GM08714 (cell line): Measurements from ENCODE around the gene NAALADL2.
"Not testable (repeated sequence)": the region's sequence is repeated elsewhere in the genome, so short reads cannot be mapped to it uniquely, and the experiment has no call there.

Experiments used
- H3K4me3 ChIP-seq: fragments of 200-500 bp; sonication (Bioruptor generic); 2 replicates; pipeline ENCODE4 v1.5.1; 2014; ENCODE audit warnings: mild to moderate bottlenecking, low read length, inconsistent platforms
- ZNF274 ChIP-seq: IDR thresholded peaks from 2 replicates; pipeline ENCODE4 v1.6.1; 2012; ENCODE audit warnings: mild to moderate bottlenecking, low read depth, low read length

NAALADL2 gene

DNA sequence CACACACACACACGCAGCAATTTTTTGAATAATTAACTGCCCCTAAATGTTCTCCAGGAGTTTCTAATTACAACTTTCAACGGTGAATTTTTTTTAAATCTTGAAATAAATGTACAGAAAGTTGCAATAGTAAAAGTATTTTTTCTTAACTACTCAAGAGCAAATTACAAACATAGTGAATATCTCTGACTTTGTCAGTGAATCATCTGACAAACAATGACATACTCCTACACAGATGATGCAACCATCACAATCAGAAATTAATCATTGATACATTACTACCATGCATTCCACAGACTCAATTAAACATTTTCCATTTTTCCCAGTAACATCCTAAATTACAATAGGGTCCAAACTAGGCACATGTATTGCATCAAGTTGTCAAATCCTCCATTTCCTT, 597.3 kb downstream of the NAALADL2 start:
- TF ChIP-seq ZNF274 = no peak
- H3K4me3 ChIP-seq = no peak overlapping the region

DNA sequence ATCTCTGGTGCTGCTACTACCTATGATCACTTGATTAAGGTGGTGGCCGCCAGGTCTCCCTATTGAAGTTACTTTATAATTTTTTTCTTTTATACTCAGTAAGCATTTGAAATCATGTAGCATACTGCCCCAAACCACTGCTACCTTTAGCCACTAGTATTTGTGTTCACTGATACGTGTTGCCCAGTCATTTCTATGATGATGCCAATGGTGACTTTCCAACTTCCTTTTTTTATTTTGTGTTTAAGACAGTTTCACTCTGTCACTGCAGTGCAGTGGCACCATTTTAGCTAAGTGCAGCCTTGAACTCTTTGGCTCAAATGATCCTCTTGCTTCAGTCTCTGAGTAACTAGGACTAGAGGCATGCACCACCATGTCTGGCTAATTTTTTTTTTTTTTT, 598.2 kb downstream of the NAALADL2 start:
- H3K4me3 ChIP-seq = no peak overlapping the region
- TF ChIP-seq ZNF274 = no peak

- not testable (repeated sequence) for H3K4me3 ChIP-seq
These were observed 601.8 kb downstream of the NAALADL2 start for GRCh38 chr3:175460849-175461399.

- no peak for TF ChIP-seq ZNF274
- H3K4me3 ChIP-seq = no peak overlapping the region
These were observed 605.2 kb downstream of the NAALADL2 start for GRCh38 chr3:175464362-175464761.

GRCh38 chr3:175469124-175469523, 610.0 kb downstream of the NAALADL2 start:
- no peak for TF ChIP-seq ZNF274
- H3K4me3 ChIP-seq = no peak overlapping the region

GRCh38 chr3:175475765-175476164, 616.6 kb downstream of the NAALADL2 start:
- no peak for TF ChIP-seq ZNF274
- no peak overlapping the region for H3K4me3 ChIP-seq

DNA sequence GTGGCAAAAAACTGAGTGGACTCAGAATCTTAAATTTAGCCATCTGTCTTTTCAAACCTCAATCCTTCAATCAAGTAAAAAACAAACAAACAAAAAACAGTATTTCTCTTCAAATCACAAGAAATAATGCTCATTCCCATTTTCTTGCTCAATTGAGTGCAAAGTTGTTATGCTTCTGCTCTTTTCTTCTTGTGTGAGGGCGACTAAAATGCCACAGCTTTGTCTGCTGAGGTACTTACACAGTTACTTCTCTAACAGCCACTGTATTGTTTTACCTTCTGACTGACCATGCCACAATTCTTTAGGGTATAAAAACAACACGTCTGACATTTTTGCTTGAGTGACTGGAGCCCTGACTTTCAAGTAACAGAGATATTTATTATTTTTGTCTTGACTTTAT, 617.4 kb downstream of the NAALADL2 start:
- TF ChIP-seq ZNF274 = no peak
- no peak overlapping the region for H3K4me3 ChIP-seq

DNA sequence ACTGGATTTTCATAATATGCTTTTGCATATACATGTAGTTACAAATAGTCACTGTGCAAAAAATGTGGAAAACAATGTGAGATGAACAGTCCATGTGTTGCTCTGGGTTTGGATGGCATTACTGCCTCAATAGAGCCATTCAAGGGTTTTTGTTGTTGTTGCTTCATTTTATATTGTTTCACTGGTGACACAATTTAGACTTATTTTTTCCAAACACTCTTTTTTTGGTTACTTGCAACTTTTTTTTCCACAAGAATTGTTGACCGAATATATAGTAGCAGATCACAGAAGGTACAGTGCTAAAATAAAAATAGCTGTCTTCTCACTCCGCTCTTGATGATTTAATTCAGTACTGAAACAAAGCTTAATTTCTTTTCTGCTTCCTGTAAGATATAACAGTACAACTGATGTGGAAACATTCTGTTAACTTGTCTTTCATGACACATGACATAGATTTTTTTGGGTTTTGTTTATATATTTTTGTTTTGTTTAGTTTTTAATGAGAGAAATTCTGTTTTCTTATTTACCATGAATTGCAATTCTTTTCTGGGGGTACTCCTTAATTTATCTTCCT, 618.6 kb downstream of the NAALADL2 start:
- H3K4me3 ChIP-seq = no peak overlapping the region
- no peak for TF ChIP-seq ZNF274

DNA sequence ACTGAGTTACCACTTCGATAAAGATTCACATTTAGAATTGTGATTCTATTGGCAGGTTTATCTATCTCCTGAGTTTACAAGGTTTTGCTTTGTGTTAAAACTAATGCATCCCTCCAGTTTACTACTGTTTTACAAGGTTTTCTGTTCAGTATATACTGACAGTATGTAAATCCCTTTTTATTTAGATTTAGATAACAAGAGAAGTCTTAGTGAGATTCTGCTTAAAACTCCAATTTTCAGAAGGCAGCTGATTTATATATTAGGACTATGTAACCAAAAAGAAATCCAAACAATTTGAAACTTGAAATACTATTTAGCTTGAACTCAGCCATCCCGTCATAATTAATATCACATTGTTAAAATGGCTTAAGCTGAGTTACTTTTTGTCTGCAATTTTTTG, 619.2 kb downstream of the NAALADL2 start:
- no peak for TF ChIP-seq ZNF274
- no peak overlapping the region for H3K4me3 ChIP-seq

DNA sequence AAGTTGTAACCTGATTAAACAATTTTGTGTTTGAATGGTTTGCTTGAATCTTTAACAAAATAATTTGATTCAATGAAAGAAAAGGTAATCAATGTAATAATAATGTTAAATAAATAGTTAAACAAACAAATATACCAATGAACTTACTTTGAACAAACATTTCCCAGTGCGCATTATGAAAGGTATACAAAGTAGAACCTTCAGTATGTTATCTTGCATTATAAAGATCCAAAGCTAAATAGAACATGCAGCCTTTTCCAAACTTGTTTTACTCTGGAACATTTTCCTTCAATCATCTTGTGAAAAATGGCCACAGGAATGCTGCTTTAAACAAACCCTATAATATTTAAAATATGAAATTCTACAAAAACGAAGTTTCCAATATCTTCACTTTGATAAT, 620.0 kb downstream of the NAALADL2 start:
- no peak for TF ChIP-seq ZNF274
- no peak overlapping the region for H3K4me3 ChIP-seq

DNA sequence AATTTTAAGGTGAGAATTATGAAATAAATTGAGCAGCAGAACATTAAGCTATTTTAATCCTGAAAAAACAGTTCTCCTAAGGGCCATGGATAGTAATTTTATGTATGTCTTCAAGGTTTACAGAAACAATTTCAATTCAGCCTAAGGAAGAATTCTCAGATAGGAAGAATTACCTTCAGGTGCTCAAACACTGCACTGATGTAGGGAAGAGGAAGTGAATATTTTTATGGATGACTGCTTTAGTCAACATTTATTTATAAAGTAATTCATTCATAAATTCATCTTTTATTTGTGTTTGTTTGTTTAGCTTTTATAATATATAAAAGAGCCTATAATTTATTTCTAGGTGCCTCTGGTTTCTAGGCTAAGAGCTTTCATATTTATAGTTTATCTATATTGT, 620.7 kb downstream of the NAALADL2 start:
- TF ChIP-seq ZNF274 = no peak
- no peak overlapping the region for H3K4me3 ChIP-seq

- no peak overlapping the region for H3K4me3 ChIP-seq
- TF ChIP-seq ZNF274 = no peak
These were observed 625.5 kb downstream of the NAALADL2 start for GRCh38 chr3:175484666-175485065.

DNA sequence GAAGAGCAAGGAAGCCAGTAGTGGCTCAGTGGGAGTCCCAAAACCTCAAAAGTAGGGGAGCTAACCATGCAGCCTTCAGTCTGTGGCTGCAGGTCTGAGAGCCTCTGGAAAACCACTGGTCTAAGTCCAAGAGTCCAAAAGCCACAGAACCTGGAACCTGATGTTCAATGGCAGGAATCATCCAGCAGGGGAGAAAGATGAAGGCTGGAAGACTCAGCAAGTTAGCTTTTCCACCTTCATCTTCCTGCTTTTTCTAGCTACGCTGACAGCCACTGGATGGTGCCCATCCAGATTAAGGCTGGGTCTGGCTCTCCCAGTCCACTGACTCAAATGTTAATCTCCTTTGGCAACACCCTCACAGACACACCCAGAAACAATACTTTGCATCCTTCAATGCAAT, 626.3 kb downstream of the NAALADL2 start:
- no peak for TF ChIP-seq ZNF274
- no peak overlapping the region for H3K4me3 ChIP-seq

- TF ChIP-seq ZNF274 = no peak
- no peak overlapping the region for H3K4me3 ChIP-seq
These were observed 627.1 kb downstream of the NAALADL2 start for GRCh38 chr3:175486255-175486654.

DNA sequence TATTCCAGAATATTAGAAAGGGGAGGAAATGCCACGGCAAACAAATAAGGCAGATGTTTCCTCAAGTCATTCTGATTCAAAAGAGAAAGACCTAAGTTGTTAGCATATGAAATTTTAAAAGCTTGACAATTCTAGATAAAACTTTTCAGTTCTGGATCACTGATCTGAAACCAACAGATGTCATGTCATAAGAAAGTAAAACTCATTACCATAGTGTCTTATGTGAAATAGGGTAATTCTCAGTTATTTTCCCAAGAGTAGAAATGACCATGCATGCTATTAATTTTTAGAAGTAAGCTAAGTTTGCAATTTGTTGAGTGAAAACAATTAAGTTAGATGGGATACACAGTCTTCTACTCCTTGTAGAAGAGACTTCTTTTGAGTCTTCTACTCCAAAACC, 630.3 kb downstream of the NAALADL2 start:
- H3K4me3 ChIP-seq = no peak overlapping the region
- TF ChIP-seq ZNF274 = no peak

GRCh38 chr3:175493301-175493700, 634.2 kb downstream of the NAALADL2 start:
- no peak for TF ChIP-seq ZNF274
- H3K4me3 ChIP-seq = no peak overlapping the region
